ENCODE measurements around the gene KRT28.

DNA sequence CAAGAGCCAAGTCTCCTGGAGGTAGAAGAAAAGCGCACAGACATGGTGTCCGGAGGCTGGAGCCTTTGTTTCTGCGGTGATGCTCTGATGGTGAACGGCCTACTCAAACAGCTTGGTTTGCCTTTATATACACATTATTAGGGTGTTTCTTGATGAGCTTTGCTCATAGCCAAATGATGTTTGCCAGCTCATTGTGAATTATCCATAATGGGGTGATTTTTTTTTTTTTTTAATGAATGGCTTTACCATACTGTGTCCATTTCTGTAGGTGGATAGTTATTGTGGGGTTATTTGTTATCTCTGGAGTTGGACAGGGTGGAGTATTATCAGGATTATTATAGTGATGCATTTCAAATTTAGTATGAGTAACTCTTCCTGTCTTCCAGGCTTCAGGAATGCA, 17.3 kb downstream of the KRT28 start, which contains the start of gene KRT27:
- TF ChIP-seq, protein P1, sequence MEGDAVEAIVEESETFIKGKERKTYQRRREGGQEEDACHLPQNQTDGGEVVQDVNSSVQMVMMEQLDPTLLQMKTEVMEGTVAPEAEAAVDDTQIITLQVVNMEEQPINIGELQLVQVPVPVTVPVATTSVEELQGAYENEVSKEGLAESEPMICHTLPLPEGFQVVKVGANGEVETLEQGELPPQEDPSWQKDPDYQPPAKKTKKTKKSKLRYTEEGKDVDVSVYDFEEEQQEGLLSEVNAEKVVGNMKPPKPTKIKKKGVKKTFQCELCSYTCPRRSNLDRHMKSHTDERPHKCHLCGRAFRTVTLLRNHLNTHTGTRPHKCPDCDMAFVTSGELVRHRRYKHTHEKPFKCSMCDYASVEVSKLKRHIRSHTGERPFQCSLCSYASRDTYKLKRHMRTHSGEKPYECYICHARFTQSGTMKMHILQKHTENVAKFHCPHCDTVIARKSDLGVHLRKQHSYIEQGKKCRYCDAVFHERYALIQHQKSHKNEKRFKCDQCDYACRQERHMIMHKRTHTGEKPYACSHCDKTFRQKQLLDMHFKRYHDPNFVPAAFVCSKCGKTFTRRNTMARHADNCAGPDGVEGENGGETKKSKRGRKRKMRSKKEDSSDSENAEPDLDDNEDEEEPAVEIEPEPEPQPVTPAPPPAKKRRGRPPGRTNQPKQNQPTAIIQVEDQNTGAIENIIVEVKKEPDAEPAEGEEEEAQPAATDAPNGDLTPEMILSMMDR (IDR thresholded peaks at IDR 0.05) = no peak
- TF ChIP-seq BHLHE40 (IDR thresholded peaks at IDR 0.05; ENCODE audit: low read depth, low read length) = no peak
